Astrocyte of the cerebellum (primary cell): ENCODE data around the gene PTPRK.

ENCODE experiments used
- DNase-seq: peaks from one replicate; pipeline ENCODE4 v3.0.0-alpha.2; 2011; ENCODE audit warnings: low read depth
- H3K4me3 ChIP-seq: 2 replicates; pipeline ENCODE4 v1.5.1; 2011; ENCODE audit warnings: mild to moderate bottlenecking, low read depth, low read length, moderate library complexity
- in situ Hi-C: cut with HindIII; loops from 2 replicates; pipeline ENCODE4 v1.10.0; 2017; ENCODE audit warnings: low sequenced_read_pairs
- TF ChIP-seq, protein P1 (sequence below): IDR thresholded peaks from 2 replicates; pipeline ENCODE4 v1.5.1; 2012; ENCODE audit warnings: low read length, low read depth, moderate library complexity, mild to moderate bottlenecking; ENCODE audit errors: missing control alignments

PTPRK gene

DNA sequence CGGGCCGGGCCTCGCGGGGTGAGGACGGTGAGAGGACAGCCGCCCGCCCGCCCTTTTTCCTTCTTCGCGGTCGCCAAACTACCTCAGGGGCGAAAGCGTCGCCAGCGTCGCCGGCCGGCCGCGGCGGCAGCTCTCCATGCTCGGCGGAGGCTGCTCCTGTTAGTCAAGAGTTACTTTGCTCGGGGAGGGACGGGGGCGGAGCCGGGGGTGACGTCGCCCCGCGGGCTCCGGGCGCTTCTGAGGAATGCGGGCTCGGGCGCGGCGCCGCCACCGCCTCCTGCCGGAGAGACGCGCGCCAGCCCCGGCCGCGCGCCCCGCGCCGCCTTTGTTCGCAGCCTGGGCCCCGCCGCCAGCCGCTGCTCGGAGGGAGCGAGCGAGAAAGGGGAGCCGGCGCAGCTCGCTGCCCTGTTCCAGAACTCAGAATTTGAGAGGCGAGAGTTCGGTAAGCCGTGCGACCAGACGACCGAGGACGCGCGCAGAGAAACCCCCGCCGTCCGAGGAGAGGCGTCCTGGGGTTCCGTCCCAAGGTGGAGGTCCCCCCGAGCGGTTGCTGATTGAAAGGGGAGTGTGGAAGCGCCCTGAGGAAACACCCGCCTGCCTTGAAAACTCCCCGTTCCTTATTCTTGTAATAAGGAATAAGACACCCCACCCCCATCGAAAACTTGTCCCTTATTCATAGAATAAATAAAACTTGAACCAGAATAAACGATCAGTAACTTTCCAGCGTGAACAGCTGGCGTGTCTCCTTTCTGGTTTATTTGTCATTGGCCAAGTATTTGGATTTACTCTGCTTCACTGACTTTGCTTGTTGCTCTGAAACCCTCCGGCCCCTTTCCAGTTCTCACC is at the start of gene PTPRK:
Gene PTPRK, minus strand, starts transcription at position 164 of the 846 bp plus-strand sequence. CDS start 241 bp downstream, outside the sequence.
- in situ Hi-C loops: loop anchor here (5.0 kb wide), 1 partner anchor 37 kb away; no protein-coding TSS in a partner anchor
- peak within 1 kb of the TSS; percentile 99 for H3K4me3 ChIP-seq
- TF ChIP-seq, protein P1, sequence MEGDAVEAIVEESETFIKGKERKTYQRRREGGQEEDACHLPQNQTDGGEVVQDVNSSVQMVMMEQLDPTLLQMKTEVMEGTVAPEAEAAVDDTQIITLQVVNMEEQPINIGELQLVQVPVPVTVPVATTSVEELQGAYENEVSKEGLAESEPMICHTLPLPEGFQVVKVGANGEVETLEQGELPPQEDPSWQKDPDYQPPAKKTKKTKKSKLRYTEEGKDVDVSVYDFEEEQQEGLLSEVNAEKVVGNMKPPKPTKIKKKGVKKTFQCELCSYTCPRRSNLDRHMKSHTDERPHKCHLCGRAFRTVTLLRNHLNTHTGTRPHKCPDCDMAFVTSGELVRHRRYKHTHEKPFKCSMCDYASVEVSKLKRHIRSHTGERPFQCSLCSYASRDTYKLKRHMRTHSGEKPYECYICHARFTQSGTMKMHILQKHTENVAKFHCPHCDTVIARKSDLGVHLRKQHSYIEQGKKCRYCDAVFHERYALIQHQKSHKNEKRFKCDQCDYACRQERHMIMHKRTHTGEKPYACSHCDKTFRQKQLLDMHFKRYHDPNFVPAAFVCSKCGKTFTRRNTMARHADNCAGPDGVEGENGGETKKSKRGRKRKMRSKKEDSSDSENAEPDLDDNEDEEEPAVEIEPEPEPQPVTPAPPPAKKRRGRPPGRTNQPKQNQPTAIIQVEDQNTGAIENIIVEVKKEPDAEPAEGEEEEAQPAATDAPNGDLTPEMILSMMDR: peak; percentile 3
- DNase-seq: peak; percentile 83

DNA sequence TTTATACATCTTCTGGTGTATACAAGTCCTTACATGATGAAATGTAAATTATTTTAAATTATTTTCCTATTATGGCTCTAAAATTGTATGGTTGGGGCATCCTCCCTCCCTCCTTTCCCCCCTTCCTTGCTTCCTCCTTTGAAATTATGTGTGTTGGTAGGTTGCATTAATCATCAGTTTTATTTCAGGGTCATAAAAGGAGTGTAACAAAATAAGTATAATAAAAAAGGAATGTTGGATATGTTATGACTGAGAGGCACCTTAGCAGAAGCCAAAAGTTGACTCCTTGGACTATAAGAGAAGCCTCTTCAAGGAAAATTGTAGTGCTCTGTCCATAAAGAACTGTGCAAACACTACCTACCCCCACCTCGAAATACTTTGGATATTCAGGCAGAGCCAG is 46.6 kb upstream of the PTPRK start:
- no peak for DNase-seq
- TF ChIP-seq, protein P1: no peak
- in situ Hi-C loops: no loop called here
- no peak overlapping the region for H3K4me3 ChIP-seq

DNA sequence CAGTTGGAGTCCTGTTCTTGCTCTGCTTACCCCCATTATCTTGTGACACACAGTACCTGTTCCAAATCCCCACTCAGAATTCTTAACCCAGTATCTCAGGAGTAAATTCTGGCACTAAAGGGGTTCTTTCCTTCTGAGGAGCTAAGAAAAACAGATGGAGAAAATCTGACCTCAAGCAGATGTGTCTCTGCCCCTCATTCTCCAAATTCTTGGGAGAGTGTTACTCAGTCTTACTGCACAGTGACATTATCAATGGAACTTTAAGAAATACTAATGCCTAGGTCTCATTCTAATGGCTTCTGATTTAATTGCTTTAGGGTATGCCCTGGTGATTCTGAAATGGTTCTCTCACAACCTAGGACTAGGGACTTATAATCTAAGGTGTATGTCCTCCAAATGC is 40.6 kb upstream of the PTPRK start:
- TF ChIP-seq, protein P1: no peak
- in situ Hi-C loops: no loop called here

GRCh38 chr6:128558924-128559323 is 38.5 kb upstream of the PTPRK start:
- TF ChIP-seq, protein P1: no peak
- H3K4me3 ChIP-seq: no peak overlapping the region
- in situ Hi-C loops: loop anchor here (5.0 kb wide), 1 partner anchor 37 kb away; the partner anchor contains the start of gene PTPRK
- DNase-seq: no peak

More for the DNA sequence above, 40.6 kb upstream of the PTPRK start:
- H3K4me3 ChIP-seq: no peak overlapping the region
- DNase-seq: no peak

DNA sequence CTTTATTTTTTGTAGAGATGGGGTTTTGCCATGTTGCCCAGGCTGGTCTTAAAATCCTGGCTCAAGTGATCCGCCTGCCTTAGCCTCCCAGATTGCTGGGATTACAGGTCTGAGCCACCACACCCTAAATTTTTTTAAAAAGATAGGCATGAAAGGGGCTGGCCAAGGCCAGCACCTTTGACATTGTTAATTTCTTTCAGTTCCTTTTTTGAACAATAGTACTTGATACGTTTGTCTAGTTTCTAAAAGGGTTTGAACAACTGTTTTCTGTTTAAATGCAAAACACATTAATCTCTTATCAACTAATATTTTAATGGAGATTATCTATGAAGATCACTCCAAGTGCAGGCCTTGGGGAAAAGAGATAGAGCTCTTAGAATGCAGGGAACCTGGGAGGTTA is 37.6 kb upstream of the PTPRK start:
- no peak for DNase-seq
- TF ChIP-seq, protein P1: no peak
- H3K4me3 ChIP-seq: no peak overlapping the region
- in situ Hi-C loops: loop anchor here (5.0 kb wide), 1 partner anchor 36 kb away; the partner anchor contains the start of gene PTPRK

- in situ Hi-C loops: loop anchor here (5.0 kb wide), 1 partner anchor 35 kb away; the partner anchor contains the start of gene PTPRK
- H3K4me3 ChIP-seq: no peak overlapping the region
Observed at GRCh38 chr6:128557081-128557480, 36.7 kb upstream of the PTPRK start.

More at GRCh38 chr6:128557081-128557480, 36.7 kb upstream of the PTPRK start:
- no peak for DNase-seq
- TF ChIP-seq, protein P1: no peak
